GM18951 (cell line): ENCODE measurements around the gene ART5.
"Not testable (repeated sequence)": the region's sequence is repeated elsewhere in the genome, so short reads cannot be mapped to it uniquely, and the experiment has no call there.

Experiments used
- POLR2A ChIP-seq: IDR thresholded peaks from 4 replicates; pipeline ENCODE4 v1.6.1; 2011; ENCODE audit warnings: mild to moderate bottlenecking; ENCODE audit not compliant: insufficient read length, insufficient read depth; ENCODE audit errors: extremely low read depth
- in situ Hi-C: fragments of 300-500 bp; cut with MboI; formaldehyde crosslinking; loops from one replicate; pipeline ENCODE4 v1.12.0; 2022; ENCODE audit warnings: low sequenced_read_pairs, mixed read lengths, inconsistent platforms; ENCODE audit not compliant: unreplicated experiment

ART5 gene

DNA sequence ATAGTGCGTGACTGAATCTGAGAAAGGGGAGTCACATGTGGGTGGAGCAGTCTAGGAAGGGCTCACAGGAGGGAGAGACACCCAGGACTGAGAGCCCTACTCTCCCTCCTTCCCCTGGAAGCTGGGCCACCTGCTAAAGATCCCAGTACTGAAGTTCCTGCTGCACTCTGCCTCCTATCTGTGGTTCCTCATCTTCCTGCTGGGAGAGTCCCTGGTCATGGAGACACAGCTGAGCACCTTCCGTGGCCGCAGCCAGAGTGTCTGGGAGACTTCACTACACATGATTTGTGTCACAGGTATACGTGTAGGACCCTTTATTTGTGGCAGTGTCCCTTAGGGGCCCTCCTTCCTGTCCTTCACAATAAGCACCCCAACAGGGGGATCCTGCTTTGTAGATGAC is 19.3 kb downstream of the ART5 start:
- in situ Hi-C loops: no loop called here
- no peak for TF ChIP-seq POLR2A

DNA sequence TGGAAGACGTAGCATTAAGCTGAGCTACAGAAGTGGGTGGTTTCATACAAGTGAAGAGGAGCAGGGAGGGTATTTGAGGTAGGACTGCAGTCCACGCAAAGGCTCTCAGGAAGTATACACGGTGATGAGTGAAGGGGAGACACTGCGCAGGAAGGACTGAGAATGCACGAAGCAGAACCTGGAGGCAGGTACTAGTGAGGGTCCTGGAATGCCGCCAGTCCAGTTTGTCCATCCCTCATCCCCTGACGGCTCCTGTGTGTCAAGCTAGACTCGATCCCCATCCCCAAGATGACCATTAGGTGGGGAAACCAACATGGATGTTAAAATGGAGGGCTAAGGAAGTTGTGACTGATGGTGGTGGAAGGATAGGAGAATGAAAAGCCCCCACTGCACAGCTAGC is 23.8 kb downstream of the ART5 start:
- in situ Hi-C loops: no loop called here
- no peak for TF ChIP-seq POLR2A

DNA sequence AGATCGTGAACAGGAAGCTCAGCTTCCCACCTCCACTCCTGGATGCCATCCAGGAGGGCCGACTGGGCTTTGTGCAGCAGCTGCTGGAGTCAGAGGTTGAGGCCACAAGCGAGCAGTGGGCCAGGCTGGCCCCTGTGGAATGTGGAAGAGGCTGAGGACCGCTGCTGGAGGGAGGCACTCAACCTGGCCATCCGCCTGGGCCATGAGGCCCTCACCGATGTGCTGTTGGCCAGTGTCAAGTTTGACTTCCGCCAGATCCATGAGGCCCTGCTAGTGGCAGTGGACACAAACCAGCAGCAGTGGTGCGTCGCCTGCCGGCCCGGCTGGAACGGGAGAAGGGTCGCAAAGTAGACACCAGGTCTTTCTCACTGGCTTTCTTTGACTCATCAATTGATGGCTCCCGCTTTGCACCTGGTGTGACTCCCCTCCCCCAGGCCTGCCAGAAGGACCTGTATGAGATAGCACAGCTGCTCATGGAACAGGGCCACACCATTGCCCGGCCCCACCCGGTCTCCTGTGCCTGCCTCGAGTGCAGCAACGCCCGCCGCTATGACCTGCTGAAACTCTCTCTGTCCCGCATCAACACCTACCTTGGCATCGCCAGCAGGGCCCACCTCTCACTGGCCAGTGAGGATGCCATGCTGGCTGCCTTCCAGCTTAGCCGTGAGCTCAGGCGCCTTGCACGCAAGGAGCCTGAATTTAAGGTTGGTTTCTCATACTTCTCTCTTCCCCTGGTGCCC is 24.9 kb downstream of the ART5 start:
- in situ Hi-C loops: no loop called here
- TF ChIP-seq POLR2A: no peak

DNA sequence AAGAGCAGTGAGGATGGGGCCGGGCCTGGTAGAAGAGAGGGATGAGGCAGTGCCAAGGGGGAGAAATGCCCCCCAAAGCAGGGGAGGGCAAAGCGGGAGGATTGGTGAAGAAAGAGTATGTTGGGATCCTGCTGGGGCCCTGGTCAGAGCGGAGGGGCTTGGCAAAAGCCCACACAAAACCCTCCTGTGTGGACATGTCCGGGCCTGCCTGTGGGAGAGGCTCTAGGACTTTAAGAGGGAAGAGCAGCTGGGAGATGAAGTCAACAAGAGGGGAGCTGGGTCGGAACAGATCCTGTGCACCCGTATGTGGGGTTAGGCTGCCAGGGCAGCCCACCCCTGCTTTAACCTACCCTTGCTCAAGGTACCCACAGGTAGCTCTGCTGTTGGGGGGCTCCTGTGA is 25.8 kb downstream of the ART5 start:
- in situ Hi-C loops: no loop called here
- TF ChIP-seq POLR2A: no peak

DNA sequence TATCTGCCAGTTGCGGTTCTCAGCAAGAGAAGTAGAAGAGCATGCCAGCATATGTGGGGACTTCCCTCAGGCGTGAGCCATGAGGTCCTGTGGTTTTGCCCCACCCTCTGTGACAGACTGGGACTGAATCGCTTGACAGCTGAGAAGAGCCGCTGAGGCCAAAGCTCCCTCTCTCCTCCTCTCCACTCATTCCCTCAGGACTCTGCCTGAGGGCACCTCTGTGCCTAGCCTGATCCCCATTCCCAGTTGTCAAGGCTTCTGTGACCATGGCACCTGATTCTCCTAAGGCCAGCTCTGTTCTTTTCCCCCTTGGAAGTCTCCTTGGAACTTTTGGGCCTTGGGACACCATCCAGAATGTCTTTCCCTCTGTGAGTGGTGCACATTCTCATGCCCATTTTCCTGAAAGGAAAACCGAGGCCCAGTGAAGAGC is 27.0 kb downstream of the ART5 start:
- no peak for TF ChIP-seq POLR2A
- in situ Hi-C loops: no loop called here

DNA sequence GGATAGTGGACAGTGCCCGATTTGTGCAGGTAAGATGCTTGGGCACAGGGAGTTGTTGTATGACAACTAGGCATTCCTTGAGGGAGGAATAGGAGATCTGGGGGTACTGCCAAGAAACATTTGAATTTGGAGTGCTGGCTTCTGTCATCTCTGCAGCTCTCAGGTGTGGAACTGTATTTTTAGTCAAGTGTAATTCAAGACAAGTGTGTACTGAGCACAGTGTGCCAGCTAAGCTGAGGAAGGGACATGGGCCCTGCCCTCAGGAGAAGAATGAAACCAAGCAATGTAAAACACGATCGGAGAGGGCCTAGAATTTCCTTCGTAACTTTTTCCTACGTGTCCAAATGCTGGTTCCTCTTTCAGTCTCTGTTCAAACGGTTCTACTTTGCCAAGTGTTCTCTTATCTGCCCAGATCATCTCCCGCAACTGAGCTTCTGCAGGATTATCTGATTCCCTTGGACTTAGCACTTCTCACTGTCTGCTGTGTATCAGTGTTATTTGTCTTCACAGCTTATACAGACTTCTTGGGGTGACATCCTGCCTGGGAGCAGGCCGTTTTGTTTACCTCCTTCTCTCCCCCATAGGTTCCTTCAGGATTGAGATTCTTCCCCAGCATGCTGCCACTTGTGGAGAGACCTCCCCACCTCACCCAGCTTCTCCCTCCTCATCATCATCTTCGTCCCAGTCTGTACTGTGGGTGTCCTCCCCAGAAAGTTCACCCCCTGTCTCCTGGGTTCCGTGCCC is 27.6 kb downstream of the ART5 start:
- in situ Hi-C loops: no loop called here
- TF ChIP-seq POLR2A: no peak

DNA sequence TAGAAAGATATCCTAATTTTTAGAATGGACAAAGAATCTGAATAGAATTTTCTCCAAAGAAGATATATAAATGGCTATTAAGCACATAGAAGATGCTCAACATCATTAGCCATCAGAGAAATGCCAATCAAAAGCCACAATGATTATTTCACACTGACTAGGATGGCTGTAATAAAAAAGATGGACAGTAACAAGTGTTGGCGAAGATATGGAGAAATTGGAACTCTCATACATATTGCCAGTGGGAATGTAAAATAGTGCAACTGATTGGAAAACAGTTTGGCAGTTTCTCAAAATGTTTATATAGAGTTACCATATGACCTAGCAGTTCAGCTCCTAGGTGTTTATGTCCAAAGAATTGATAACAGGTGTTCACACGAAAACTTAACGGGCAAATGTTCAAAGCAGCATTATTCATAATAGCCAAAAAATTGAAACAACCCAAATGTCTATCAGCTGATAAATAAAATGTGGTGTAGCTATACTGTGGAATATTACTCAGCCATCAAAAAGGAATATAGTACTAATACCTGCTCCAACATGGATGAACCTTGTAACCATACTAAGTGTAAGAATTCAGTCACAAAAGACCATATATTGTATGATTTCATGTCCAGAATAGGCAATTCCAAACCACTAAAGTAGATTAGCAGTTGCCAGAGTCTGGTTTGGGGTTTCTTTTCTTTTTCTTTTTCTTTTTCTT is 29.7 kb downstream of the ART5 start:
- in situ Hi-C loops: no loop called here
- no peak for TF ChIP-seq POLR2A

DNA sequence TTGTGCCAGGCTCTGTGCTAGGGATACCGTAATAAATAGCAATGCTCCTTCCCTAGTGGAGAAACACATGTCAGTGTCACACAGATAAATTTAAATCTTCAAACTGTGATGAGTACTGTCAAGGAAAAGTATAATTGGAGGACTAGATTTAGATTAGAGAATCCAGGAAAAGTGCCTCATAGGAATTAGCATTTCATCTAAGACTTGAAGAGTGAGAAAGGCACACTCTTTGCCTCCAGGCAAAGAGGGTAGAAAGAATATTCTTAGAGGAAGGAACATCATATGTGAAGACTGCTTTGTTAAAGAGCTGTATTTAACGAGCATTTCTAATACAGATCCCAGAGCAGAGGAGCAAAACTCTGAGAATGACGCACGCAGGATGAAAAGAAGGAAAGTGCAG is 30.9 kb downstream of the ART5 start:
- in situ Hi-C loops: no loop called here
- no peak for TF ChIP-seq POLR2A

DNA sequence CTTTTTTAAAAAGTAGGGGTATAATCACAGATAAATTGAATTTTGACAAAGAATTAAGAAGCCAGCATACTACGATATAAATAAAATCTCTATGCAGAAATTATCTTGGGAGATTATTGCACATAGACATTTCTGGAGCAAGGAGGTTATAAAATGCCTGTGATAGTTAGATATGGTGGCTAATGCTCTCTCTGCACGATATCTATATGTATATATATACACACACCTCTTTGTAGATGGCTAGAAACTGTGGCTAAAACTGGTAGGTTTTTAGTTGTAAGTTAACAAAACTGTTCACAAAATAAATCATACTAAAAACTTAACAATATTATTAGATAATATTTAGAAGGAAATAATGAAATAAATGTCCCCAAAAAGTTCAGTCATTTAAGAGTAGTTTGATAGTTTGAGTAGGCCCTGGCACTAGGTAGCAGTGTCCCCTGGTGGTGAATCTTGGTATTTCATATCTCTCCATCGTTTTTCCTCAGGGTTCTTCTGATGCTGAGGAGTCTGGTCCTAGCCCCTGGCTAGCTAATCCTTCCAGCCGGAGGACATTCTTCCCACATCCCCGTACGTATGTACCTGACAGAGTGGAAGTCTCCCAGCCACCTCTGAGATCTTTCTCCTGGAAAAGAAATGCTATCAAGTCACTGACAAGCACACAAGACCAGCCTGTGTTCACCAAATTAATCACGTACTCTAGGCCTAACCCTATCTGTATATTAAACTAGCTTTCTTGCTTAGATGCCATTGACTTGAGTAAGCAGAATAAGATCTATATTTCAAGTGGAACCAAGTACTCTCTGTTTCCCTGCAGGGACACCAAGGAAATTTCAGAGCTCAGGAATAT is 32.2 kb downstream of the ART5 start:
- no peak for TF ChIP-seq POLR2A

DNA sequence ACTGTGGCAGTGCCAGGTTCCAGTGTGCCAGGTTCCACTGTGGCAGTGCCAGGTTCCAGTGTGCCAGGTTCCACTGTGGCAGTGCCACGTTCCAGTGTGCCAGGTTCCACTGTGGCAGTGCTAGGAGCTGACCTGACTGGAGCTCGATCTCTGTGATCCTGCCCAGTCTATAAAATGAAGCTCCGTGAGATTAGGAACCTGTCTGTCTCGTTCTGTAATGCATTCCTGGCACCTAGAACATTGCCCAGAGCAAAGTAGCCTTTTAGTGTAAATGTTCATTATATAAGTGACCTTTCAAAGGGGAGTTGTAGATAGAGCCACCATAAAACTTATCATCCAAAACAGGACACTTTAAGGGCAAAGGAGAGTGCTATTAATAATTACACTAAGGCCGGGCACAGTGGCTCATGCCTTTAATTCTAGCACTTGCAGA is 36.0 kb downstream of the ART5 start:
- in situ Hi-C loops: no loop called here
- TF ChIP-seq POLR2A: no peak

More for the DNA sequence above, 32.2 kb downstream of the ART5 start:
- in situ Hi-C loops: no loop called here

DNA sequence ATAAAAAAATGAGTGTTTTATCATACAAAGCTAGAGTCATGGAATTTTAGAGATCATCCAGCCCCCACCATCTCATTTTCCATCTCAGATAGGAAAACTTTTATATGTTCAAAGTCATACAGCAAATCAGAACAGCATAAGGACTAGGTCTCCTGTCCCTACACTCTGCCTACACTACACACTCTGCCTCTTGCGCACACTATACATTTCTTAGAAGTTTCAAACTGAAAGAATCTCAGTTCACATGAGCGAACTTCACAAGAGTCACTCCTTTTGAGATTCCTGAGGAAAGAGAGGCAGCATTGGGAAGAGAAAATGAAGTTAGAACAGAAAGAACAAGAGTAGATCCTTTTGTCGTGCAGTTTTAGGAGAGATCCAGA is 36.5 kb downstream of the ART5 start:
- in situ Hi-C loops: no loop called here
- no peak for TF ChIP-seq POLR2A

DNA sequence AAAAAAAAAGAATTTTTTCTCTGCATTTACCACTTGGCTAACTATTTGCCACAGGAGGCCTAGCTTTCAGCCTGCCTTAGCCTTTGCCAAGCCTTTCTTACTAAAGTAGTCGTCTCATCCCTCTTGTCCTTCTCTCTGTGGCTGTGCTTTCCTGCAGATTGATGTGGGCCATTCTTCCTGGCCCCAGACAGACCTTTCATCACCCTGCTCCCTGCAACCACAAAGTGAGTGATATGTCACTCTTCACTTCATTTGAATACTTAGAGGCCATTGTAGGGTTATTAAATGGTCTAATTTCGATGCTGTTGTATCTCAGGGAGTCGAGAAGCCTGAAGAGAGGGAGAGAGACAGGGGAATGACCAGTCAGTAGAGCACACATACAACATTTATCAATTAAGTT is 37.6 kb downstream of the ART5 start:
- in situ Hi-C loops: no loop called here
- no peak for TF ChIP-seq POLR2A

DNA sequence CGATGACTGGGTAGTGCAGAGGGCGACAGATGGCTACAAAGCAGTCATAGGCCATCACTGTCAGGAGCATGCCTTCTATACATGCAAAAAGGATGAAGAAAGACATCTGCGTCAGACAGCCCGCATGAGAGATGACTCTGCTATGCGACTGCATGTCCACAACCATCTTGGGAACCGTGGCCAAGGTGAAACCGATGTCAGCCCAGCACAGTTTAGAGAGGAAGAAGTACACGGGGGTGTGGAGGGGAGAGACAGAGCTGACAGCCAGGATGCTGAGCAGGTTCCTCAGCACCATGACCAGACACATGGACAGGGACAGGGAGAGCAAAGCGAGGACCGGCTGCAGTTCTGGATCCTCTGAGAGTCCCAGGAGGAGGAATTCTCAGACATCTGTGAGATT is 41.6 kb downstream of the ART5 start:
- in situ Hi-C loops: not testable (repeated sequence)

DNA sequence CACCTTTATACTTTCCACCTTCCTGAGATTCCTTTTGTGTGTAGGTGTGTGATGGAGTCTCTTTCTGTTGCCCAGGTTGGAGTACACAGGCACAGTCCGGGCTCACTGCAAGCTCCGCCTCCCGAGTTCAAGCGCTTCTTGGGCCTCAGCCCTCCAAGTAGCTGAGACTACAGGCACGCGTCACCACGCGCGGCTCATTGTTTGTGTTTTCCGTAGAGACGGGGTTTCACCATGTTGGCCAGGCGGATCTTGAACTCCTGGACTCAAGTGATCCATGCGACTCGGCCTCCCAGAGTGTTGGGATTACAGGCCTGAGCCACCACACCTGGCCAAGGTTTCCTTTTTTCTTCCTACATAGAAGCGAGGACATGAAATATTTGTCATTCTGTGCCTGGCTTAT is 44.0 kb downstream of the ART5 start:
- in situ Hi-C loops: loop anchor here (25.0 kb wide), 1 partner anchor 135 kb away; no protein-coding TSS in a partner anchor

DNA sequence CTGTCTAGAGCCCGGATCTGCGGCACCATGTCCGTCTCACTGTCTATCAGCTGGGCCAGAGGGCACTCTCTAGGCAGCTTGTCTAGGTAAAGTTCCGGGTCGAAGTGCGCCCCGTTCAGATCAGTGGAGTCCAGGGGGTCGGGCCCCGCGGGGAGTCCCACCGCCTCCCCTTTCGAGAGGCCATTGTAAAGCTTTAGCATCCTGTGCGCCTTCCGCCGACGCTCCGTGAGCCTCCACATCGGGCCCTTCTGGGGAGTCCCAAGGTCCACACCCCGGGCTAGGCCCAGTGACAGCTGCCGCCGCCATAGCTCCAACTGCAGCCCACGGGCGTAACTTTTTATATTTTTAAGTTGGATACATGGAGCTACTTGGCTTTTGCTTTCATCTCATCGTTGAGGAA is 50.5 kb downstream of the ART5 start:
- in situ Hi-C loops: loop anchor here (25.0 kb wide), 1 partner anchor 129 kb away; no protein-coding TSS in a partner anchor

DNA sequence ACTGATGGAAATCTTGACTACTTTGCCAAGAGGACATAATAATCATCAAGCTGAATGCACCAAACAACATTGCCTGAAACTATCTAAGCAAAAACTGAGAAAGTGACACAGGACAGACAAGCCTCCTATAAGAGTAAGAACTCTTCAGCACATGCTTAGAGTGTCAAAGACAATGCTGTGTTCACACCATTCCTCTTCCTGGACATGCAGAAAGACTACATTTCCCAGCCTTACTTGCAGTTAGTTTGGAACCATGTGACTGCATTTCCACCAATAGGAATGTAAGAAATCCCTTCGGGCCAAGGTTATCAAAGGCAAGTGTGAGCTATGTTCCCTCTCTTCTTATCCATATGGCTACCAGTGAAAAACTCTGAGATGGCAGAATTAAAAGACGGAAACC is 51.6 kb downstream of the ART5 start:
- in situ Hi-C loops: loop anchor here (25.0 kb wide), 1 partner anchor 128 kb away; no protein-coding TSS in a partner anchor

DNA sequence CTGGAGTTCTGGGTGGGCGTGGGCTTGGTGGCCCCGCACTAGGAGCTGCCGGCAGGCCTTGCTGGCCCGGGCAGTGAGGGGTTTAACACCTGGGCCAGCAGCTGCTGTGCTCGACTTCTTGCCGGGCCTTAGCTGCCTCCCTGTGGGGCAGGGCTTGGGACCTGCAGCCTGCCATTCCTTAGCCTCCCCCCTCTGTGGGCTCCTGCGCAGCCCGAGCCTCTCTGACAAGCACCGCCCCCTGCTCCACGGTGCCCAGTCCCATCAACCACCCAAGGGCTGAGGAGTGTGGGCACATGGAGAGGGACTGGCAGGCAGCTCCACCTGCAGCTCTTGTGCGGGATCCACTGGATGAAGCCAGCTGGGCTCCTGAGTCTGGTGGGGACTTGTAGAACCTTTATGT is 53.0 kb downstream of the ART5 start:
- in situ Hi-C loops: loop anchor here (25.0 kb wide), 1 partner anchor 126 kb away; no protein-coding TSS in a partner anchor
